Hepatocyte (in vitro differentiated cells): ENCODE results near the gene KCNQ1. TPM values are rescaled to one million over a fixed set of nuclear protein-coding genes. Genes with fewer than 3 reads are reported as not detected.

Source experiments
- DNase-seq: peaks from one replicate; pipeline ENCODE4 v3.0.0-alpha.2; 2016; ENCODE audit warnings: low spot score
- H2AFZ ChIP-seq: fragments of 200-600 bp; sonication (generic); 2 replicates; pipeline ENCODE4 v1.6.0; 2016; ENCODE audit warnings: antibody characterized with exemption, mild to moderate bottlenecking
- H3K27ac ChIP-seq: fragments of 200-600 bp; sonication (generic); 2 replicates; pipeline ENCODE4 v1.5.1; 2016; ENCODE audit warnings: mild to moderate bottlenecking
- H3K27me3 ChIP-seq: fragments of 200-600 bp; sonication (generic); 2 replicates; pipeline ENCODE4 v1.6.1; 2016
- H3K36me3 ChIP-seq: fragments of 200-600 bp; sonication (generic); replicated peaks from 2 replicates; pipeline ENCODE4 v1.5.1; 2016; ENCODE audit warnings: low read depth; ENCODE audit not compliant: insufficient read depth
- H3K4me1 ChIP-seq: fragments of 200-600 bp; sonication (generic); 2 replicates; pipeline ENCODE4 v1.5.1; 2016; ENCODE audit warnings: mild to moderate bottlenecking, moderate library complexity; ENCODE audit not compliant: insufficient read depth
- H3K4me2 ChIP-seq: fragments of 200-600 bp; sonication (generic); 2 replicates; pipeline ENCODE4 v1.6.0; 2016
- H3K4me3 ChIP-seq: fragments of 200-600 bp; sonication (generic); 2 replicates; pipeline ENCODE4 v1.5.1; 2016; ENCODE audit warnings: mild to moderate bottlenecking
- H3K79me2 ChIP-seq: fragments of 200-600 bp; sonication (generic); 2 replicates; pipeline ENCODE4 v1.6.0; 2017; ENCODE audit warnings: mild to moderate bottlenecking
- H3K9me2 ChIP-seq: fragments of 200-600 bp; sonication (generic); replicated peaks from 2 replicates; pipeline ENCODE4 v1.6.0; 2017; ENCODE audit warnings: mild to moderate bottlenecking; ENCODE audit not compliant: insufficient read depth
- H3K9me3 ChIP-seq: fragments of 200-600 bp; sonication (generic); 2 replicates; pipeline ENCODE4 v1.5.1; 2016; ENCODE audit warnings: low read depth, mild to moderate bottlenecking
- H4K20me1 ChIP-seq: fragments of 200-600 bp; sonication (generic); 2 replicates; pipeline ENCODE4 v1.6.0; 2016; ENCODE audit warnings: mild to moderate bottlenecking; ENCODE audit not compliant: insufficient read depth, poor library complexity, severe bottlenecking
- EZH2 ChIP-seq: fragments of 200-600 bp; sonication (generic); IDR thresholded peaks from 2 replicates; pipeline ENCODE4 v1.6.1; 2016; ENCODE audit warnings: antibody characterized with exemption, mild to moderate bottlenecking, borderline replicate concordance
- EZH2phosphoT487 ChIP-seq: fragments of 200-600 bp; sonication (generic); IDR thresholded peaks from one replicate; pipeline ENCODE4 v1.6.1; 2018; ENCODE audit warnings: antibody characterized with exemption, mild to moderate bottlenecking, low read depth, moderate library complexity; ENCODE audit not compliant: unreplicated experiment, severe bottlenecking
- WGBS: methylation state at CpG from one replicate; pipeline ENCODE4 v1.1.6; 2016; ENCODE audit warnings: low lambda C conversion rate; ENCODE audit errors: missing lambda C conversion rate; 5-methylcytosine and 5-hydroxymethylcytosine counted together
- polyA plus RNA-seq: library from polyadenylated mRNA; unstranded; fragments of >200 nt; fragmentation: Nextera tagmentation; extraction: Ambion mirVana; gene quantifications from 2 replicates; pipeline ENCODE4 v1.2.1, GENCODE V29; 2016
- total RNA-seq: library from RNA; depleted of rRNA; stranded (reverse); fragments of >200 nt; gene quantifications from 2 replicates; pipeline ENCODE4 v1.2.3, GENCODE V29; 2014
- TF ChIP-seq, protein P1 (sequence below): fragments of 200-600 bp; sonication (generic); IDR thresholded peaks from 2 replicates; pipeline ENCODE4 v1.5.1; 2016; ENCODE audit warnings: antibody characterized with exemption, mild to moderate bottlenecking; ENCODE audit not compliant: poor library complexity

Gene KCNQ1
- total and polyA plus RNA-seq, 2 experiments from 2014 or later = 1.8 to 6.4 TPM

DNA sequence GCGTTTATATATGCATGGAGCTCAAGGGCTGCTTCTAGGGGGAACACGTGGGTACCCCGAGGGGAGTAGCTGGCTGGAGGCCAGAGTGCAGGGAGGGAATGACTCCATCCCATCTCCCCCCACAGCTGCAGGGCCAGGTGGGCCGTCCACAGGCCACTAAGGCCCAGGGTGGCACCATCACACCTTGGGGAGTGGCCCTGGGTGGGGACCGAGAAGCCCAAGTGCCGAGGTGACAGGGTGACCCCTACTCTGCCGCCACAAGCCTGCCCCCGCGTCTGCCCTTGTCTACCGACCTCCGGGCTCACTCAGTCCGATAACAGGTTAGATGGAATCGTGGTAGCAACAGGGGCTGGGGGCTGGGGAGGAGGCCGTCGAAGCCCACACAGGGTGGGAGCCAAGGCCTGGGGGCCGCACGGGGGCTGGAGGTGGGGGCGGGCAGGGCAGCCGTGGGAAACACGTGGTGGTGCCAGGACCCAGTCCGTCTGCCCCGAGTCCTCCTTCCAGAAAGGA, 129.3 kb downstream of the KCNQ1 start:
- no peak overlapping the region for H3K4me2 ChIP-seq
- no peaks in the 10 kb centered on the region for H3K9me3 ChIP-seq
- H3K36me3 ChIP-seq = no peaks in the 10 kb centered on the region
- no peaks in the 10 kb centered on the region for H3K27me3 ChIP-seq
- H3K4me1 ChIP-seq = peaks cover 18% of the 10 kb centered on the region
- H3K9me2 ChIP-seq = no peaks in the 10 kb centered on the region
- no peaks in the 10 kb centered on the region for H4K20me1 ChIP-seq
- WGBS = 94% methylated on average over 14 of the region's 22 CpGs
- no peak overlapping the region for H3K4me3 ChIP-seq
- no peak overlapping the region for H2AFZ ChIP-seq
- TF ChIP-seq, protein P1, sequence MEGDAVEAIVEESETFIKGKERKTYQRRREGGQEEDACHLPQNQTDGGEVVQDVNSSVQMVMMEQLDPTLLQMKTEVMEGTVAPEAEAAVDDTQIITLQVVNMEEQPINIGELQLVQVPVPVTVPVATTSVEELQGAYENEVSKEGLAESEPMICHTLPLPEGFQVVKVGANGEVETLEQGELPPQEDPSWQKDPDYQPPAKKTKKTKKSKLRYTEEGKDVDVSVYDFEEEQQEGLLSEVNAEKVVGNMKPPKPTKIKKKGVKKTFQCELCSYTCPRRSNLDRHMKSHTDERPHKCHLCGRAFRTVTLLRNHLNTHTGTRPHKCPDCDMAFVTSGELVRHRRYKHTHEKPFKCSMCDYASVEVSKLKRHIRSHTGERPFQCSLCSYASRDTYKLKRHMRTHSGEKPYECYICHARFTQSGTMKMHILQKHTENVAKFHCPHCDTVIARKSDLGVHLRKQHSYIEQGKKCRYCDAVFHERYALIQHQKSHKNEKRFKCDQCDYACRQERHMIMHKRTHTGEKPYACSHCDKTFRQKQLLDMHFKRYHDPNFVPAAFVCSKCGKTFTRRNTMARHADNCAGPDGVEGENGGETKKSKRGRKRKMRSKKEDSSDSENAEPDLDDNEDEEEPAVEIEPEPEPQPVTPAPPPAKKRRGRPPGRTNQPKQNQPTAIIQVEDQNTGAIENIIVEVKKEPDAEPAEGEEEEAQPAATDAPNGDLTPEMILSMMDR = no peak
- TF ChIP-seq EZH2 = no peak
- TF ChIP-seq EZH2phosphoT487 = no peak
- DNase-seq = no peak
- no peaks in the 10 kb centered on the region for H3K79me2 ChIP-seq
- no peak overlapping the region for H3K27ac ChIP-seq

DNA sequence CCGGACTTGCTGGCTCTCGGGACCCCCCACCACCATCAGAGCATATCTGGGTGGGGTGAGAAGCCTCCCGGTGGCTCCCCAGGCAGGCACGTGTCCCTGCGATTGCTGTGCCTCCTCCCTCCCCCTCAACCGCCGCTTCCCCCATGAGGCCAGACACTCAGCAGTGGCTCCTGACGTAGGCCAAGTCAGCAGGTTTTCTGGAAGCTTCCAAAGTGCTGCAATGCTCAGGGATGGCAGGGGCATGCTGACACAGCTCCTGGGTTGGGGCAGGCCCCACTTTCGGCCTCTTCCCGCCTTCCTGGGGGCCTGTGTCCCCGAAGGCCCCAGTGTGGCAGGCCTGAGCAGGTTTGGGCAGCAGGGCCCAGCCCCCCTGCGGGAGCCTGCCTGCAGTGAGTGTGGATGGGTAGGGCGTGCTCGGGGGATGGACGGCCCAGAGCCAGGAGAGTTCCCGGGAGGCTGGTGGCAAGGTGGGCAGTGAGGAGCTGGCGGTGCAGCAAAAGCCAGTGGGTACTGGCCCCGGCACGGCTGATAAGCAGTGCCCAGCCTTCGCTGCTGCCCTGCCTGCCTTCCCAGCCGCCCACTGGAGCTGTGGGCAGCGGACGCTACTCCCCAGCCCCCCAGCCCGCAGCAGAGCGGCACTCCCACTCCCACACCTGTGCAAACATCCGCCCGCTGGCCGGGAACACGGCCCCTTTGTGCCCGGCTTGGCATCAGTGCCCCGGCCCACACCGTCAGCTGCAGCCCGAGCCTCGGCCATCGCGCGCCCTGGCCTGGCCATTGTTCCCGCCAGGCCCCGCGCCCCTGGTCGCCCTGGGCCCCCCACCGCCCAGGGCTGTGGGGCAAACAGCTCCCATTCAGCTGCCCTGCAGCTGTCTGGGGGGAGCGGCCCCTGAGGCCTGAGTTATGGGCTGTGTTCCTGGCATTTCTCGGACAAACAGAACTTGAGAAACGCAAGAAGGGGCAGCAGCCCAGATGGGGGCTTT, 130.0 kb downstream of the KCNQ1 start:
- DNase-seq = no peak
- TF ChIP-seq EZH2 (no peak), EZH2phosphoT487 (no peak)
- TF ChIP-seq, protein P1 = no peak
- no peak overlapping the region for H3K27ac ChIP-seq
- H3K36me3 ChIP-seq = no peaks in the 10 kb centered on the region
- H3K4me2 ChIP-seq = no peak overlapping the region
- H3K9me2 ChIP-seq = no peaks in the 10 kb centered on the region
- H2AFZ ChIP-seq = no peak overlapping the region
- H3K4me3 ChIP-seq = no peak overlapping the region
- H3K27me3 ChIP-seq = no peaks in the 10 kb centered on the region
- no peaks in the 10 kb centered on the region for H4K20me1 ChIP-seq
- no peaks in the 10 kb centered on the region for H3K79me2 ChIP-seq
- 93% methylated on average over 30 of the region's 45 CpGs for WGBS
- H3K9me3 ChIP-seq = no peaks in the 10 kb centered on the region
- peaks cover 24% of the 10 kb centered on the region for H3K4me1 ChIP-seq

DNA sequence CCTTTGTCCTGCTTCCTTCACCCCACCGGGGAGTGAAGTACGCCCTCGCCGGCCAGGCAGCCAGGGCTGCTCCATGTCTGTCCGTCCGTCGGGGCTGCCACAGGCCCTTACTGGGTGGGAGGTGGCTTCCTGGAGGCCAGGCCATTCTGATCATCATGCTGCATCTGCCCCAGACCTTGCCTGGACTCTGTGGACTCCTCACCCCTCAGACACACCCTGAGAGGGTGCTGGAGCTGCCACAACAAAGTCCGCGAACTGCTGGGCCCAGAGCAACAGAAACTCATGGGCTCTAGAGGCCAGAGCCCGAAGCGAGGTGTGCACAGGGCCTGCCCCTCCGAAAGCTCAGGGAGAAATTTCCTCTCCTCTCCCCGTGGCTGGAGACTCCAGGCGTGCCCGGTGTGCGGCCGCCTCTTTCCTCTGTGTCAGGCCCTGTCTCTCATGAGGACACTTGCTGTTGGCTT, 130.8 kb downstream of the KCNQ1 start:
- H3K4me2 ChIP-seq = no peak overlapping the region
- 97% methylated on average over 11 of the region's 17 CpGs for WGBS
- TF ChIP-seq EZH2phosphoT487 (no peak), EZH2 (no peak)
- TF ChIP-seq, protein P1 = no peak

More for the DNA sequence above, 130.8 kb downstream of the KCNQ1 start:
- no peak overlapping the region for H3K27ac ChIP-seq
- H3K9me3 ChIP-seq = no peaks in the 10 kb centered on the region
- no peaks in the 10 kb centered on the region for H3K79me2 ChIP-seq
- H3K9me2 ChIP-seq = no peaks in the 10 kb centered on the region
- DNase-seq = no peak
- H3K36me3 ChIP-seq = no peaks in the 10 kb centered on the region
- peaks cover 28% of the 10 kb centered on the region for H3K4me1 ChIP-seq
- no peaks in the 10 kb centered on the region for H4K20me1 ChIP-seq
- no peak overlapping the region for H2AFZ ChIP-seq
- H3K4me3 ChIP-seq = no peak overlapping the region
- H3K27me3 ChIP-seq = no peaks in the 10 kb centered on the region
